IPS-NIHi11 (cell line): ENCODE measurements around the gene SEMA4G.
A peak's percentile ranks its signal among the peaks of the same experiment; 100 is the strongest.
"Not testable (repeated sequence)": the region's sequence is repeated elsewhere in the genome, so short reads cannot be mapped to it uniquely, and the experiment has no call there.

Source experiments
- DNase-seq: peaks from one replicate; pipeline ENCODE4 v3.0.0; 2012; ENCODE audit warnings: mixed read lengths, low spot score

The SEMA4G gene

GRCh38 chr10:100970914-100971811, 1.9 kb downstream of the SEMA4G start:
- no peak for DNase-seq

DNA sequence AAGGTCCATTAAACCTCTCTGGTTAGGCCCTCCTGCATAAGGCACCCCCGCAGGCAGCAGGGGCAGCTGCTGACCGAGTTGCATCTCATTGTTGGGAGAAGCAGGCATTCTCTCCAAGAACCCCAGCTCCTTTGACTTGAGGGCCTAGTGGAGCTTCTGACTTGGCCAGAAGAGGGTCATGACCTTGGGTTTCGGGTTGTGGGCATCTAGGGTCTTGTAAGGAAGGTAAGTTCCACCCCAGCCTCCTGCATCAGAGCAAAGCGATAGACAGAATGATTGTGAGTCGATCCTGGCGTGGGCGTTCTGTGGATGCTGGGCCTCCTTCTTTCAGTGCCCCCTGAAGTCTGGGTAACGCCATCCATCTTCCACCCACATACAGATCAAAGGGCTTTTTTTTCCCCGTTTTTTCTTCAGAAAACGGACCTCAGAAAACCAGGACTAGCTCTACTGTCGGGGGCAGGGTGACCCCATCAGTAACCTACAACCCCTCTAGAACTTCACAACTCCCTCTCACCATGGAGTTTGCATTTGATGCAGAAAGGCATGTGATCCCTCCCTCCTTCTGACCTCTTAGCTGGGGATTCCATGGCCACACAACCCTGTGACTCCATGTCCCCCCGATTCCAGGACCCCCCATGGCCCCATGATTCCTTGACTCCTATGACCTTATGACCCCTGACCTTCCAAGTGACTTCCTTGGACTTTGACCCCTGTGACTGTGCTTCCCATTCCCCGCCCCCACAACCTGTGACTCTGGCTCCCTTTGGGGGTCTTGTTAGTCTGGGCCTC, 3.0 kb downstream of the SEMA4G start:
- no peak for DNase-seq

- no peak for DNase-seq
These were observed 3.7 kb downstream of the SEMA4G start for GRCh38 chr10:100972904-100973535.

DNA sequence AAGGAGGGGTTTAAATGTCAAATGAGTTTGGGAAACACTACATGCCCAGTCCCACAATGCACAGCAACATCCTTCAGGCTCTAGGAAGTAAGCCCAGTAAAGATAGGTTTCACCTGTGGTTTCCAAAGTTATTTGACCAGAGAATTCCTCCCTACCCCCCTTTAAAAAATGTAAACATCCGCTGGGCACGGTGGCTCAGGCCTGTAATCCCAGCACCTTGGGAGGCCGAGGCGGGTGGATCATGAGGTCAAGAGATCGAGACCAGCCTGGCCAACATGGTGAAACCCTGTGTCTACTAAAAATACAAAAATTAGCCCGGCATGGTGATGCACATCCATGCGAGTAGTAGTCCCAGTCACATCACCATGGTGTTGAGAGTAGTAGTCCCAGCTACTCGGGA, 6.1 kb downstream of the SEMA4G start:
- DNase-seq = not testable (repeated sequence)

DNA sequence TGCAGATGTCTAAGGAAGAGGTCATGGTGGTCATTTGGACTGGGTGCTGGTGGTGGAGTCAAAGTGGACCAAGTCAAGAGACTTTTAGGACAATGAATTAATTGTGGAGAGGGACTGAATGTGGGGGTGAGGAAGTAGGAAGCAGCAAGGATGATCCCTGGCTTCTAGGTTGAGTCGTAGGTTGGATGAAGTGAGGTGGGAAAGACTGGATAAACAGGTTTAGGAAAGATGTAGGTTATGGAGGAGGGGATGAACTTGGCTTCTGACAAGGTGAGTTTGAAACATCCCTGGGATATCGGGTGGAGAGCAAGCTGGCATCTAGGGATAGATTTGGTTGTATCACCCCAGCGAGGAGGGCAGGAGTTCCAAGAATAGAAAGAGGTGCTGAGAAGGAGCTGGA, 7.6 kb downstream of the SEMA4G start:
- no peak for DNase-seq

GRCh38 chr10:100977436-100977835, 8.1 kb downstream of the SEMA4G start:
- no peak for DNase-seq

GRCh38 chr10:100978121-100978900, 9.0 kb downstream of the SEMA4G start:
- no peak for DNase-seq

DNA sequence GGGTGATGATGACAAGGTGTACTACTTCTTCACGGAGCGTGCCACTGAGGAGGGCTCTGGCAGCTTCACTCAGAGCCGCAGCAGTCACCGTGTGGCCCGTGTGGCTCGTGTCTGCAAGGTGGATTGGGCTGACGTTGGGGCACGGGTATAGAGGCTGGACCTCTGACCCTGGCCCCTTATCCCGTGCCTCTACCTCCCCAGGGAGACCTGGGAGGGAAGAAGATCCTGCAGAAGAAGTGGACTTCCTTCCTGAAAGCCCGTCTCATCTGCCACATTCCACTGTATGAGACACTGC, 9.5 kb downstream of the SEMA4G start:
- DNase-seq = no peak

- no peak for DNase-seq
These were observed 10.5 kb downstream of the SEMA4G start for GRCh38 chr10:100979791-100980272.

GRCh38 chr10:100980311-100980710, 11.0 kb downstream of the SEMA4G start:
- DNase-seq = no peak

GRCh38 chr10:100980711-100981110, 11.4 kb downstream of the SEMA4G start:
- no peak for DNase-seq

- no peak for DNase-seq
These were observed 12.0 kb downstream of the SEMA4G start for GRCh38 chr10:100981178-100981772.

- DNase-seq = no peak
These were observed 13.9 kb downstream of the SEMA4G start for GRCh38 chr10:100982916-100983830.

- DNase-seq = no peak
These were observed 14.8 kb downstream of the SEMA4G start for GRCh38 chr10:100983868-100984671.

DNA sequence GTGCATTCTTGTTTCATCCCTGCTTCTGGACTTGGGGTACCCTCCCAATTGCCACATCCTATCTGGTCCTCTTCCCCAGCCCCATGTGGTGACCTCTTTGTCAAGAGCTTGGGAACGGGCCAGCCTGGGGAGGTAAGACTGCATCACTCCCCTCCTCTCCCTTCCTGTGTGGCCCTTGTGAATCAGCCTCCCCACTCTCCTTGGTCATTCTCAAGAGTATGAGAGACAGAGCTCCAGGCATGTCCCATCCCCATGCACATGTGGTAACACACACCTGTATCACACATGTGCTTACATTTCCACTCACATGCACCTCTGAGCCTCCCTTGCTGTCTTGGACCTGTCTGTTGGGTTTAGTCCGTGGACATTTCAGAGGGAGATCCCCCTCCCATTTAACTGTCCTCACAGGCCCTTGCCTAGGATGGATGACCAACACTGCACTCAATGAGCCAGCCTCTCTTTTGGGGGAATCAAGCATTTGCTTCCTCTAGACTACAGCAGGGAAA, 15.4 kb downstream of the SEMA4G start:
- DNase-seq = no peak

GRCh38 chr10:100985336-100985735, 16.0 kb downstream of the SEMA4G start:
- DNase-seq = no peak

GRCh38 chr10:100986623-100986951, 17.3 kb downstream of the SEMA4G start:
- no peak for DNase-seq

- peak; percentile 91 for DNase-seq
These were observed 17.8 kb downstream of the SEMA4G start, which contains the start of the genes MRPL43 and TWNK for GRCh38 chr10:100986952-100987684. MRPL43 (minus strand) TSS chr10:100987497; CDS start chr10:100987443, 54 bp downstream. TWNK (plus strand) TSS chr10:100987543; CDS start chr10:100988211, 668 bp downstream.

- no peak for DNase-seq
These were observed 18.4 kb downstream of the SEMA4G start for GRCh38 chr10:100987685-100988049.
